ENCODE data around the gene LBH. TPM values are rescaled to one million over a fixed set of nuclear protein-coding genes. Genes with fewer than 3 reads are reported as not detected.

LBH gene
- total RNA-seq, 6 experiments from 2014 or later = 4.3 to 17.6 (median 9.5) TPM

- intact Hi-C loops (cut with DNase I) = no loop called here
- TF ChIP-seq, protein P1, sequence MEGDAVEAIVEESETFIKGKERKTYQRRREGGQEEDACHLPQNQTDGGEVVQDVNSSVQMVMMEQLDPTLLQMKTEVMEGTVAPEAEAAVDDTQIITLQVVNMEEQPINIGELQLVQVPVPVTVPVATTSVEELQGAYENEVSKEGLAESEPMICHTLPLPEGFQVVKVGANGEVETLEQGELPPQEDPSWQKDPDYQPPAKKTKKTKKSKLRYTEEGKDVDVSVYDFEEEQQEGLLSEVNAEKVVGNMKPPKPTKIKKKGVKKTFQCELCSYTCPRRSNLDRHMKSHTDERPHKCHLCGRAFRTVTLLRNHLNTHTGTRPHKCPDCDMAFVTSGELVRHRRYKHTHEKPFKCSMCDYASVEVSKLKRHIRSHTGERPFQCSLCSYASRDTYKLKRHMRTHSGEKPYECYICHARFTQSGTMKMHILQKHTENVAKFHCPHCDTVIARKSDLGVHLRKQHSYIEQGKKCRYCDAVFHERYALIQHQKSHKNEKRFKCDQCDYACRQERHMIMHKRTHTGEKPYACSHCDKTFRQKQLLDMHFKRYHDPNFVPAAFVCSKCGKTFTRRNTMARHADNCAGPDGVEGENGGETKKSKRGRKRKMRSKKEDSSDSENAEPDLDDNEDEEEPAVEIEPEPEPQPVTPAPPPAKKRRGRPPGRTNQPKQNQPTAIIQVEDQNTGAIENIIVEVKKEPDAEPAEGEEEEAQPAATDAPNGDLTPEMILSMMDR (IDR thresholded peaks at IDR 0.05) = no peak
- TF ChIP-seq POLR2A (IDR thresholded peaks at IDR 0.05) = no peak
- Histone ChIP-seq H3K4me3 (no peak overlapping the region), H3K9me3 (no peaks in the 10 kb centered on the region), H3K4me1 (no peaks in the 10 kb centered on the region), H3K36me3 (no peaks in the 10 kb centered on the region), H3K27me3 (no peaks in the 10 kb centered on the region), H3K27ac (no peak overlapping the region)
- WGBS (ENCODE audit: insufficient coverage, low coverage, low lambda C conversion rate, missing lambda C conversion rate) = 43% methylated on average over 2 of the region's 5 CpGs
- DNase-seq = no peak
- ATAC-seq = no peak
These were observed 8.5 kb upstream of the LBH start for GRCh38 chr2:30222636-30223360.

DNA sequence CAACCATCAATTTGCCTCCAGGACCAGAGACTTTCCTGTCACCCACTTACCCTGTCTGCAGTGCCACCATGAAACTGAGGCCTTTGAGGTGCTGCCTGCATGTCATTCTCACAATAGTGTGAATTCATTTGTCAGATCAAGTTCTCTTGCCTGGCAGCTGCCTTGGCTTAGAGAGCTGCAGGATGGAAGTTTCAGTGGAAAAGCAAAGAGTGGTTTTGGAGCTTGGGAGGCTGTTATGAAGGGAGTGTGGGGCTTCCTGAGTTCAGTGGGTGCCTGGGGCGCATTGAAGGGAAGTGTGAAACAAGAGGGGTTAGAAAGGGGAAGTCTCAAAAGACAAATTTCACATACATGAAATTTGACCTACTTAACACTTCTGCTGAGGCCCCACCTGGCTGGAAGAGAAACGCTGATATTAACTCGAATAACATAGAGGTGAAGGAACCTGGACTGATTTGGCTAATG, 7.9 kb upstream of the LBH start:
- Histone ChIP-seq H3K4me1 (no peaks in the 10 kb centered on the region), H3K9me3 (no peaks in the 10 kb centered on the region), H3K27ac (no peak overlapping the region), H3K27me3 (no peaks in the 10 kb centered on the region), H3K4me3 (no peak overlapping the region), H3K36me3 (no peaks in the 10 kb centered on the region)
- no peak for TF ChIP-seq POLR2A (IDR thresholded peaks at IDR 0.05)
- TF ChIP-seq, protein P1 (IDR thresholded peaks at IDR 0.05) = no peak
- intact Hi-C loops (cut with DNase I) = no loop called here
- DNase-seq = no peak
- WGBS (ENCODE audit: insufficient coverage, low coverage, low lambda C conversion rate, missing lambda C conversion rate) = 31% methylated on average over 3 of the region's 3 CpGs
- peak in 2 of 4 donors; percentile 23 to 38 for ATAC-seq

DNA sequence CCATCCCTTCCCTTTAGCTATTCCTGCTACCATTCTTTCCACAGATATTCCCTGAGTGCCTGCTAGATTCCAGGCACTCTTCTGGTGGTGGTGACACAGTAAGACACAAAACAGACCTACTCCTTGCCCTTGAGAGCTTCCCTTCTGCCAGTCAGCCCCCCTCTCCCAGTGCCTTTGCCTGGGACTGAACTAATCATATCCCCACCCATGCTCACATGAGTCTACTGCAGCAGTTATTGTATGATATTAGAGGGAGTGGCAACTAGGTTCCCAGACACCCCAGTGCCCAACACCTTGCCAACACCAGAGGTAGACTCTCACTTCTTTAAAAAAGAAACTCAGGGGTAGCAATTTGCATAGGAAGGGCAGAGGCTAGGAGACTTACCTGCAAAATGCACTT, 7.2 kb upstream of the LBH start:
- intact Hi-C loops (cut with DNase I) = no loop called here
- DNase-seq = no peak
- no peaks in the 10 kb centered on the region for H3K36me3 ChIP-seq
- H3K4me1 ChIP-seq = no peaks in the 10 kb centered on the region
- TF ChIP-seq POLR2A (IDR thresholded peaks at IDR 0.05) = no peak
- TF ChIP-seq, protein P1 (IDR thresholded peaks at IDR 0.05) = no peak
- no peaks in the 10 kb centered on the region for H3K27me3 ChIP-seq
- no peak overlapping the region for H3K27ac ChIP-seq
- no peaks in the 10 kb centered on the region for H3K9me3 ChIP-seq
- ATAC-seq = no peak
- H3K4me3 ChIP-seq = no peak overlapping the region

DNA sequence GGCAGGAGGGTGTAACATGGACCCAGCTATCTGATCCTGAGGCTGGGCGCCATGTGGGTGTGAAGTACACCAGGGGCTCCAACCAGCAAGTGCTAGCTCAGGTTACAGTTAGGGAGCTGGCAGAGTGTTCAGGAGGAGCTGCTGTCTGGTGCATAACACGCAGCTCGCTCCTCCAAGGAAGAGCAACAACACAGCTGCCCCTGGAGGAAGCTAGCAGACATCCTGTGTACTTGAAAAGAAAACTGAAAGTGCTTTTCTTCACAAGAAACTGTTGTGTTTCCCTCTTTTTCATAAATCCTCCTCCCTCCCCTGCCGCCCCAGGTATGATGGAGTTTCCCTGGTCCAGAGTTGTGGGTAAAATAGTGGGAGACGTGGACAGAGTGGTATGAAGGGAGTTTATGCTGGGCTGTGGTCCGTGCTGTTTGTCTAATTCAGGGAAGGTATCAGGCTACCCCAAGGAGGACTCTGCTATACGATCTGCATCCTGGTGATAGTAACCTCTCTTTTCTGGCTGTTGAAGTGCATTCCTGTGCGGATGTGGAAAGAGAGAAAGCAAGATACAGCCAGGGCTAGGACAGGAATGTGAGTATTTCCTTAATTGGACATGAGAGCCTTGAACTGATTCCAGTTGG, 6.1 kb upstream of the LBH start:
- WGBS (ENCODE audit: insufficient coverage, low coverage, low lambda C conversion rate, missing lambda C conversion rate) = 23% methylated on average over 5 of the region's 8 CpGs
- intact Hi-C loops (cut with DNase I) = no loop called here
- no peaks in the 10 kb centered on the region for H3K9me3 ChIP-seq
- DNase-seq = no peak
- no peaks in the 10 kb centered on the region for H3K4me1 ChIP-seq
- H3K4me3 ChIP-seq = peak overlapping the region; percentile 10 to 17 (median 13)
- ATAC-seq = peak; percentile 64 to 81 (median 78)
- H3K27ac ChIP-seq = peak overlapping the region; percentile 59 to 74 (median 62)
- no peak for TF ChIP-seq POLR2A (IDR thresholded peaks at IDR 0.05)
- TF ChIP-seq, protein P1 (IDR thresholded peaks at IDR 0.05) = no peak
- no peaks in the 10 kb centered on the region for H3K27me3 ChIP-seq
- no peaks in the 10 kb centered on the region for H3K36me3 ChIP-seq

All from right lobe of liver (tissue), 6 donors.